HTR-8/SVneo (cell line): ENCODE measurements around the gene CACNB2.

Source experiments
- DNase-seq: peaks from one replicate; pipeline ENCODE4 v3.0.0; 2011; ENCODE audit warnings: low spot score, mixed read lengths; ENCODE audit not compliant: insufficient read length
- FAIRE-seq: peaks from 2 replicates; lab custom pipeline; 2011; peaks lifted over from hg19 to GRCh38; lab: Jason Lieb, UNC

Gene CACNB2

GRCh38 chr10:18222866-18223265 is 82.6 kb downstream of the CACNB2 start:
- DNase-seq (no peak), FAIRE-seq (no peak)

GRCh38 chr10:18223898-18224297 is 83.7 kb downstream of the CACNB2 start:
- DNase-seq = no peak
- FAIRE-seq = no peak

DNA sequence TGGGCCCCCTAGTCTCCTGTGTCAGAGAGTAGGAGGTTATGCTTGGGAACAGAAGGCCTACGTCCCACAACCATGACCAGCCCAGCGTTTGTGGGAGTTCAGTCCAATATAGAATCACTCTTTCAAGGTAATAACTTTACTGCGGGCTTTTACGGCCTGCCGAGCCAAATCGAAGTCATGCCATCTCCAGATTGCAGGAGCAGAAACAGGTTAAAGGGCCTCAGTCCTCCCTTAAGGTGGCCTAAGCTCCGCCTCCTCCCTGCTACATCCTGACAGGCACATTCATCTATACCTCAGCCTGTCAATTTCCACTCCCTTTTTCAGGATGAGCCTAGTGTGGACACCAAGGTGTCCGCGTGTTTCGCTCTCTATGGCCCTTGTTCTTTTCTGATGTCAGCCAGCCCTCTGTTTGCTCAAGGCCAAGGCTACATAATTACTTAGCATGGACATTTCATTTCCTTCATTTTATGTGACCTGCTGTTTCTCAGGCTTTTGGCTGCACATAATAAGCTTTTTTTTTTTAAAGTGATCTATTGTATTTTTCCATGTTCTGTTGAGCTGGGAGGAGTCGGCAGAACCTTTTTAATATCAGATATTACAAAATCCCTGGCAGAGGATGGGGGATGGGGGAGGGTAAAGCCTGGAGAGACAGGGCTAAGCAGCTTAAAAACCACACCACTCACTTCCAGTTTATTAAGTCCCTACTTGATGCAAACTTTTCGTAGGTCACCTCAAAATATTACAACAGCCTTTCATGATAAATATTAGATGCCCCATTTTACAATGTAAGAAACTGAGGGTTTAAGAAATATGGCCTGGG is 84.6 kb downstream of the CACNB2 start:
- FAIRE-seq (no peak), DNase-seq (no peak)

GRCh38 chr10:18226336-18226735 is 86.1 kb downstream of the CACNB2 start:
- FAIRE-seq = no peak
- no peak for DNase-seq

- DNase-seq (peak; percentile 35), FAIRE-seq (no peak)
Observed at GRCh38 chr10:18229826-18230225, 89.6 kb downstream of the CACNB2 start.

- DNase-seq (no peak), FAIRE-seq (no peak)
Observed at GRCh38 chr10:18230794-18231193, 90.6 kb downstream of the CACNB2 start.

- DNase-seq (no peak), FAIRE-seq (no peak)
Observed at GRCh38 chr10:18231480-18231879, 91.3 kb downstream of the CACNB2 start.

DNA sequence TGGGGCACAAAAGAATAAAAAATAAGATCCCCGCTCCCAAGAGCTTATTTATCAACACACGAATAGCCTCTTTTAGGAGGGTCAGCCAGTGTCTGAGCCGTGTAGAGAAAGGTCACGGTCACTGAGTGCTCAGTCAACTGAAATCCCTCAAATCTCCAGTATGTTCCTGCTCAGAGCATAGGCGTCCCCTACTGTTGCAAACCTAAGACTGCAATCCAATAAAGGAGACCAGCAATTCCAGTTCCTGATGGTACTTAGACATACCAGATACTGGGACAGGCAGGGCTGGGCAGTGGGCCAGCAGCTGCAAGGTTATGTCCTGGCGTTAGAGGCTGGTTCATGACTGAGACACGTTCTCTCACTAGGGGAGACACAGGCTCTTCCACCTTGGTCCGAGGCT is 93.6 kb downstream of the CACNB2 start:
- FAIRE-seq = no peak
- no peak for DNase-seq

- DNase-seq = no peak
- FAIRE-seq = no peak
Observed at GRCh38 chr10:18235477-18235876, 95.3 kb downstream of the CACNB2 start.

- no peak for DNase-seq
- FAIRE-seq = no peak
Observed at GRCh38 chr10:18236756-18237155, 96.5 kb downstream of the CACNB2 start.

DNA sequence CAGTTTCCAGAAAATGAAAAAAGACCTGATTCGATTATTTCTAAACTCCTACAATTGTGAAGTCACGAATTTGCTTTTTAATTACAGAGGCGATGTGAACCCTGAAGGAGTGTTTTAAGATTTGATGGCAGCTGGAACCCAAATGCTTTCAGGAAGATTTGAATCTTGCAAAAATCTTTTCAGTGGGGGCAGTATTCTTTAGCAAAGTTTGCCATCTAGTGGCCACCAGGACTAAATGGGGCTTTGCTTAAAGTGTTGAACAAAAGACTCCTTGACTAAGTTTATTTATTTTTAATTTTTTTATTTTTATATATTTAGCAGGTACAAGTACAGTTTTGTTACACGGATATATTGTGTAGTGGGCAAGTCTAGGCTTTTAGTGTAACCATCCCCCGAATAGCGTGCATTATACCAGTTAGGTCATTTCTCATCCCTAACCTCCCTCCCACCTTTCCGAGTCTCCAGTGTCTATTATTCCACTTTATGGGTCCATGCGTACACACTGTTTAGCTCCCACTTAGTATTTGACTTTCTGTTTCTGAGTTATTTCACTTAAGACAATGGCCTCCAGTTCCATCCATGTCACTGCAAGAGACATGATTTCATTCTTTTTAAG is 98.8 kb downstream of the CACNB2 start:
- FAIRE-seq = no peak
- DNase-seq = peak; percentile 19

- DNase-seq (no peak), FAIRE-seq (no peak)
Observed at GRCh38 chr10:18240185-18240882, 100.1 kb downstream of the CACNB2 start.

- DNase-seq = no peak
- no peak for FAIRE-seq
Observed at GRCh38 chr10:18246967-18247366, 106.7 kb downstream of the CACNB2 start.

DNA sequence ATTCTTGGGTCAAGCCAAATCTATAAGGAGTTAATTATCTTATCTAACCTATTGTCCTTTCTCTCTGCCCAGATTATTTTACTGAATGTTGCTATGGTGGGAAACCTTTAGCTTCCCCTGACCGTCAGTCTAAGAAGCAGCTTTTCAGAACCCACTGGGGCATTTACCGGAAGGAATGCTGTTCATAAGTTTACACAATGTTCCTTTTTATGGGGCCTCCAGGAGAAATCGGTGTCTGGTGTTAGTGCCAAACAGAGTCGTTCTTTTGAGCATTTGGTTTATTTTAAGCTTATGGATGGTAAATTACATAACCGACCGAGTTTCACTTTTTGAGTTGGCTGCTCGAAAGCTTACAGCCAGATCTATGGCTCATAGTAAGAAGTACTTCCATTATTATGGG is 111.9 kb downstream of the CACNB2 start:
- DNase-seq (no peak), FAIRE-seq (no peak)

DNA sequence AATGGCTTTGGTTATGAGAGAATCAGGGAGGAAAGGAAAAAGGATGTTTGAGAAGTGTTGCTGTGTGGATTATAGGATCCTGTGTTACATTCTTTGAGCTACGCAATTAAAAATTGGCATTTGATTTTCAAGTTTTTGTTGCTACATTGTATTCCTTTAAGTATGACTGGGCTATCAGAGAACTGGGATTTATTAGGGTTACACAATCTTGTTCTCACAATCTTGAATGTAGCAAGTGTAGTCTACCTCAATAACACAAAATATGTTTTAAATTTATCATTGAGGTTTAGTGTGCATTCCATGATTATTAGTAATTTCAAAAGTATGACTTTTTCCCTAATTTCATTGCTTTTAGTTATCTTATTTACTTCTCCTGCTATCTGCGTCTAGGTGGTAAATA is 113.9 kb downstream of the CACNB2 start:
- no peak for DNase-seq
- no peak for FAIRE-seq

GRCh38 chr10:18254692-18255091 is 114.5 kb downstream of the CACNB2 start:
- FAIRE-seq = no peak
- no peak for DNase-seq

GRCh38 chr10:18260310-18260922 is 120.2 kb downstream of the CACNB2 start:
- DNase-seq (no peak), FAIRE-seq (no peak)

DNA sequence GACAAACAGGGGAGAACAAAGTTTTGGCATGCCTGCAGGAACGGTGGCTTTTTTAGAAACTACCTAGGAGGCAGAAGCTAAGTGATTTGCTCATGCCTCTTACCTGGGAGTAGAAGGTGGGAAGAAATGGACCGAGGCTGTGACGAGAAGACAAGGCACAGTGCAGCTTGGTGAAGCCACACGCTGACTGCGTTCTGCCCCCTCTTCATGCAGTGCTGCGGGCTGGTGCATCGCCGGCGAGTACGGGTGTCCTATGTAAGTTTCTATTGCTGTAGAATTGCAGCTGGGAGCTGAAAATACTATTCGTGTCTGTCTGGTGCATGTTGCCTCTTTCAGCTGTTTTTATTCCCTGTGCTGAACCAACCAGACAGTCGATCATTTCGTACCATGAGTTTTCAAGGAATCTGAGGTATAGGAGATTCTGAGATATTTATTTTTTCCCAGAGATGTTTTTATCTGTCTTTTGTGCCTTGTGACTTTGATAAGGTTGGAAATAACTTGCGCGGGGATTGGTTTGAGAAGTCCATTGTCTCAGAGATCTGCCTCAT is 120.9 kb downstream of the CACNB2 start:
- DNase-seq (no peak), FAIRE-seq (no peak)

GRCh38 chr10:18261768-18262231 is 121.6 kb downstream of the CACNB2 start:
- no peak for DNase-seq
- FAIRE-seq = no peak

DNA sequence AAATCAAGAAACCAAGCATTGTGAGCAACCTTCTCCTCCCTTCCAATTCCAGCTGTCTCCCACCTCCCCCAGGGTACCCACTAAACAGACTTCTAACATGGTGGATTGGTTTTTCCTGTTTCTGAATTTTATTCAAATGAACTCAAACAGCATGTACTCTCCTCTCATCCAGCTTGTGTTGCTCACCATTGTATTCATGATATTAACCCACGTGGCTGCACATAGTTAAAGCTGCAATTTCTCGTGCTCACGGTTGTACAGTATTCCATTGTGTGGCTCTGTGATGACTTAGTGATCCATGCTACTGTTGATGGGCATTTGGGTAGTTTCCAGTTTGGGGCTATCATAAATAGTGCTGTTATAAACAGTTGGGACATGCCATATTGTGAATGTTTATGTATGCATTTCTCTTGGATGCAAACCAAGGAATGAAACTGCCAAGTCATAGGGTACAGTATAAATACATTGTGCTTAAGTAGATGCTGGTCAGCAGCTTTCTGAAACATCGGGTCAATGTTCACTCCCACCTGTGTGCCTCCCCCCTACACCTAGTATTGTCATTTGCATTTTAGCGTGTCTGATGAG is 124.3 kb downstream of the CACNB2 start:
- no peak for DNase-seq
- FAIRE-seq = no peak
